Keratinocyte (primary cell): ENCODE results near the gene RCOR3. TPM values are rescaled to one million over a fixed set of nuclear protein-coding genes. Genes with fewer than 3 reads are reported as not detected.

Experiments
- DNase-seq: peaks from one replicate; pipeline ENCODE4 v3.0.0-alpha.2; 2011; ENCODE audit warnings: low read depth, missing footprints, low spot score
- FAIRE-seq: peaks from 2 replicates; lab custom pipeline; 2011; peaks lifted over from hg19 to GRCh38; lab: Jason Lieb, UNC
- H2AFZ ChIP-seq: 2 replicates; pipeline ENCODE4 v1.6.0; 2012; ENCODE audit warnings: low read length, control low read depth, inconsistent platforms; ENCODE audit not compliant: control insufficient read depth
- H3K27ac ChIP-seq: 2 replicates; pipeline ENCODE4 v1.5.1; 2011; ENCODE audit warnings: low read length; ENCODE audit not compliant: control insufficient read depth, insufficient read depth
- H3K27me3 ChIP-seq: 3 replicates; pipeline ENCODE4 v1.6.0; 2011; ENCODE audit warnings: low read length; ENCODE audit not compliant: control insufficient read depth, insufficient read depth; ENCODE audit errors: extremely low read depth
- H3K36me3 ChIP-seq, 2 experiments: 2 replicates in 1 of 2; 3 replicates in 1 of 2; pipeline ENCODE4 v1.5.1; 2011; ENCODE audit warnings: low read length in 2 of 2, mild to moderate bottlenecking in 1 of 2; ENCODE audit not compliant: control insufficient read depth in 2 of 2, insufficient read depth in 2 of 2; ENCODE audit errors: extremely low read depth in 1 of 2
- H3K4me1 ChIP-seq: 3 replicates; pipeline ENCODE4 v1.5.1; 2011; ENCODE audit warnings: low read length; ENCODE audit not compliant: control insufficient read depth, insufficient read depth; ENCODE audit errors: extremely low read depth
- H3K4me2 ChIP-seq: 3 replicates; pipeline ENCODE4 v1.6.0; 2011; ENCODE audit warnings: low read depth, low read length; ENCODE audit not compliant: control insufficient read depth, insufficient read depth; ENCODE audit errors: extremely low read depth
- H3K4me3 ChIP-seq, 3 experiments: fragments of 200-600 bp in 1 of 3; sonication (generic) in 1 of 3; 2 replicates in 2 of 3; 3 replicates in 1 of 3; pipeline ENCODE4 v1.5.1; 2011 to 2016; ENCODE audit warnings: low read length in 3 of 3, mild to moderate bottlenecking in 3 of 3, control low read depth in 2 of 3, inconsistent platforms in 1 of 3, low read depth in 1 of 3, mixed read lengths in 1 of 3, mixed run types in 1 of 3, moderate library complexity in 1 of 3; ENCODE audit not compliant: control insufficient read depth in 2 of 3, insufficient read depth in 2 of 3; ENCODE audit errors: extremely low read depth in 1 of 3
- H3K79me2 ChIP-seq: 2 replicates; pipeline ENCODE4 v1.6.0; 2012; ENCODE audit warnings: low read length; ENCODE audit not compliant: control insufficient read depth, insufficient read depth
- H3K9ac ChIP-seq: 3 replicates; pipeline ENCODE4 v1.6.0; 2011; ENCODE audit warnings: low read length; ENCODE audit not compliant: control insufficient read depth, insufficient read depth; ENCODE audit errors: extremely low read depth
- H3K9me1 ChIP-seq: 3 replicates; pipeline ENCODE4 v1.6.0; 2011; ENCODE audit warnings: low read length; ENCODE audit not compliant: control insufficient read depth, insufficient read depth; ENCODE audit errors: extremely low read depth
- H3K9me3 ChIP-seq: 2 replicates; pipeline ENCODE4 v1.5.1; 2012; ENCODE audit warnings: low read depth, low read length; ENCODE audit not compliant: control insufficient read depth
- H4K20me1 ChIP-seq: 3 replicates; pipeline ENCODE4 v1.6.0; 2011; ENCODE audit warnings: low read length; ENCODE audit not compliant: control insufficient read depth, insufficient read depth; ENCODE audit errors: extremely low read depth
- EZH2 ChIP-seq: IDR thresholded peaks from one replicate; pipeline ENCODE4 v1.6.1; 2012; ENCODE audit warnings: inconsistent platforms, mild to moderate bottlenecking, low read length, moderate library complexity
- dilution Hi-C: fragments of 300-500 bp; cut with MboI; formaldehyde crosslinking; loops from one replicate; pipeline ENCODE4 v1.7.0; 2020; ENCODE audit warnings: low sequenced_read_pairs; ENCODE audit not compliant: extremely low pct_ligation_motif_present
- polyA plus RNA-seq, 5 experiments: library from polyadenylated mRNA; depleted of rRNA in 3 of 5; stranded (reverse) in 3 of 5; stranded (forward) in 1 of 5; unstranded in 1 of 5; fragments of >200 nt; gene quantifications; 1 replicate in 1 of 5; 2 replicates in 3 of 5; 3 replicates in 1 of 5; pipeline versions ENCODE4 v1.2.1 to v1.2.3, GENCODE V29; 2011 to 2012; ENCODE audit warnings: missing spikeins in 2 of 5, low read depth in 1 of 5, low replicate concordance in 1 of 5
- TF ChIP-seq, protein P1 (sequence below), 3 experiments: IDR thresholded peaks in 1 of 3; conservative IDR thresholded peaks in 1 of 3; optimal IDR thresholded peaks in 1 of 3; 2 replicates in 2 of 3; 3 replicates in 1 of 3; pipeline versions ENCODE3 to v1.5.1; 2011; ENCODE audit warnings: low read length in 3 of 3, mild to moderate bottlenecking in 3 of 3, moderate library complexity in 2 of 3, control low read depth in 1 of 3, inconsistent platforms in 1 of 3; ENCODE audit not compliant: insufficient read depth in 2 of 3; ENCODE audit errors: extremely low read depth in 1 of 3

RCOR3 gene
- polyA plus RNA-seq, 1 donor (not counting 4 experiments of a cell fraction or from before 2014, with no cell fraction given) = 35.7 TPM

DNA sequence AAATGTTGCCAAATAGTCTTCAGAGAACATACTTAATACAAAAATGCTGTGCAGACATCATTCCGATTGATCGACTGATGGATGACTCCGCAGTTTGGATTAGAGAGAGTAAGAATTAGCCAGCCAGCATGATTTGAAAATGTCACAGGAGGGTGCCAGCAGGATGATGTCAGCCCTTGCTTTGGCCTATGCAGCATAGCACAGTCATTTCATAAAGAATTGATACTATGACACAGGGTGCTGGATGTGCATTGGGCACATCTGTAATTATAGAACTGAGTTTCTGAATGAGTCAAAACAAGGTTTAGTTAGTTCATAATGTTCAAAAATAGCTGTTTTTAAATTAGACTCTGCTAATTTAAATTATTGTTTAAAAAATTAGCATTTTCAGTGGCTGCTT is 45.9 kb downstream of the RCOR3 start:
- Histone ChIP-seq H3K9ac (no peak overlapping the region), H3K9me3 (no peaks in the 10 kb centered on the region), H3K4me1 (no peaks in the 10 kb centered on the region), H3K4me2 (no peak overlapping the region), H3K27ac (no peak overlapping the region), H3K79me2 (no peaks in the 10 kb centered on the region), H3K36me3 (peaks cover 3 to 7% of the 10 kb centered on the region in 2 experiments), H3K27me3 (no peaks in the 10 kb centered on the region), H3K9me1 (no peaks in the 10 kb centered on the region), H2AFZ (no peak overlapping the region), H3K4me3 (no peak overlapping the region), H4K20me1 (no peaks in the 10 kb centered on the region)
- dilution Hi-C loops = no loop called here
- peak; percentile 51 for FAIRE-seq
- no peak for DNase-seq
- TF ChIP-seq EZH2 = no peak
- TF ChIP-seq, protein P1, sequence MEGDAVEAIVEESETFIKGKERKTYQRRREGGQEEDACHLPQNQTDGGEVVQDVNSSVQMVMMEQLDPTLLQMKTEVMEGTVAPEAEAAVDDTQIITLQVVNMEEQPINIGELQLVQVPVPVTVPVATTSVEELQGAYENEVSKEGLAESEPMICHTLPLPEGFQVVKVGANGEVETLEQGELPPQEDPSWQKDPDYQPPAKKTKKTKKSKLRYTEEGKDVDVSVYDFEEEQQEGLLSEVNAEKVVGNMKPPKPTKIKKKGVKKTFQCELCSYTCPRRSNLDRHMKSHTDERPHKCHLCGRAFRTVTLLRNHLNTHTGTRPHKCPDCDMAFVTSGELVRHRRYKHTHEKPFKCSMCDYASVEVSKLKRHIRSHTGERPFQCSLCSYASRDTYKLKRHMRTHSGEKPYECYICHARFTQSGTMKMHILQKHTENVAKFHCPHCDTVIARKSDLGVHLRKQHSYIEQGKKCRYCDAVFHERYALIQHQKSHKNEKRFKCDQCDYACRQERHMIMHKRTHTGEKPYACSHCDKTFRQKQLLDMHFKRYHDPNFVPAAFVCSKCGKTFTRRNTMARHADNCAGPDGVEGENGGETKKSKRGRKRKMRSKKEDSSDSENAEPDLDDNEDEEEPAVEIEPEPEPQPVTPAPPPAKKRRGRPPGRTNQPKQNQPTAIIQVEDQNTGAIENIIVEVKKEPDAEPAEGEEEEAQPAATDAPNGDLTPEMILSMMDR (optimal IDR thresholded peaks at IDR 0.05 in 1 of 3, IDR thresholded peaks at IDR 0.05 in 1 of 3, conservative IDR thresholded peaks at IDR 0.05 in 1 of 3; ENCODE audit: extremely low read depth in 1 of 3, insufficient read depth in 2 of 3, low read length in 3 of 3) = no peak

DNA sequence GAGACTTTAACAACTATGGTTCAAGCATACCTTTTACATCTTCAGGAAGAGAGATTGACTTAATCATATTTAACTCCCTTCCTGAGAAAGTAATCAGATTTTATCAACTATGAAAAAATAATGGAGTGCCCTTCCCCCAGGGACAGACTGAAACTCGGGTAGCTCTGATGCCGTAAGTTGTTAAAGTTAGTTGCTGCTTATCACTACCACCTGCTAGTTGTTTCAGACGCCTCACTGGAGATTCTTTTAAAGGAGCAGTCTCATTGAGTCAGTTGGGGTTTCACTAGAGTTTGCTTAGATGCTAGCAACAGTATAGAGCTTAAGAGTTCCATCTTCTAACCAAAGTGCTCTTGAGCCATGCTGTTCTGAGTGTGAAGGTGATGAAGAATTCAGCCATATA is 50.5 kb downstream of the RCOR3 start:
- Histone ChIP-seq H3K9ac (no peak overlapping the region), H3K9me1 (no peaks in the 10 kb centered on the region), H2AFZ (no peak overlapping the region), H3K36me3 (peaks cover 9 to 15% of the 10 kb centered on the region in 2 experiments), H3K27me3 (no peaks in the 10 kb centered on the region), H3K79me2 (no peaks in the 10 kb centered on the region), H3K4me3 (no peak overlapping the region), H3K27ac (no peak overlapping the region), H3K4me1 (no peaks in the 10 kb centered on the region), H3K9me3 (no peaks in the 10 kb centered on the region), H3K4me2 (no peak overlapping the region), H4K20me1 (no peaks in the 10 kb centered on the region)
- TF ChIP-seq, protein P1 (optimal IDR thresholded peaks at IDR 0.05 in 1 of 3, IDR thresholded peaks at IDR 0.05 in 1 of 3, conservative IDR thresholded peaks at IDR 0.05 in 1 of 3; ENCODE audit: extremely low read depth in 1 of 3, insufficient read depth in 2 of 3, low read length in 3 of 3) = no peak
- TF ChIP-seq EZH2 = no peak
- FAIRE-seq = no peak
- no peak for DNase-seq
- dilution Hi-C loops = no loop called here
